SK-N-SH treated with all-trans-retinoic acid at 6 μM for 48 hours (cell line): ENCODE results near the gene KLHL17.

Experiments
- ATAC-seq: fragments of 200-7000 bp; cut with Tn5 transposase; 3 replicates; pipeline ENCODE4 v1.9.1; 2020; ENCODE audit warnings: mild to moderate bottlenecking, moderate library complexity
- ARNTL ChIP-seq: fragments of 450-650 bp; formaldehyde crosslinking; IDR thresholded peaks from 2 replicates; pipeline ENCODE4 v1.5.0; 2020; ENCODE audit warnings: low read depth, mild to moderate bottlenecking, moderate library complexity, borderline replicate concordance
- BACH2 ChIP-seq: fragments of 250-450 bp; sonication (Bioruptor Pico); IDR thresholded peaks from 2 replicates; pipeline ENCODE4 v1.9.0; 2021; ENCODE audit warnings: mild to moderate bottlenecking, borderline replicate concordance
- CREB5 ChIP-seq: fragments of 250-450 bp; sonication (Bioruptor Pico); IDR thresholded peaks from 2 replicates; pipeline ENCODE4 v1.5.1; 2020; ENCODE audit warnings: low read depth, mild to moderate bottlenecking, moderate library complexity
- CSDC2 ChIP-seq: fragments of 250-450 bp; sonication (Bioruptor Pico); IDR thresholded peaks from 2 replicates; pipeline ENCODE4 v1.5.0; 2020; ENCODE audit warnings: mild to moderate bottlenecking, moderate library complexity
- GLIS3 ChIP-seq: fragments of 250-450 bp; sonication (Bioruptor Pico); IDR thresholded peaks from 2 replicates; pipeline ENCODE4 v1.5.0; 2020; ENCODE audit warnings: mild to moderate bottlenecking, moderate library complexity
- ISL1 ChIP-seq: fragments of 250-450 bp; sonication (Bioruptor Pico); IDR thresholded peaks from 2 replicates; pipeline ENCODE4 v2.1.2; 2022; ENCODE audit warnings: mild to moderate bottlenecking, moderate library complexity
- OSR1 ChIP-seq: fragments of 250-450 bp; sonication (Bioruptor Pico); IDR thresholded peaks from 2 replicates; pipeline ENCODE4 v1.8.0; 2022; ENCODE audit warnings: moderate library complexity, mild to moderate bottlenecking, inconsistent platforms
- PATZ1 ChIP-seq: fragments of 250-450 bp; sonication (Bioruptor Pico); IDR thresholded peaks from 2 replicates; pipeline ENCODE4 v1.8.0; 2020; ENCODE audit warnings: mild to moderate bottlenecking, moderate library complexity, borderline replicate concordance
- PPARA ChIP-seq: fragments of 250-450 bp; sonication (Bioruptor Pico); IDR thresholded peaks from 2 replicates; pipeline ENCODE4 v1.5.0; 2020; ENCODE audit warnings: mild to moderate bottlenecking, borderline replicate concordance
- TCF4 ChIP-seq: fragments of 250-450 bp; sonication (Bioruptor Pico); IDR thresholded peaks from 2 replicates; pipeline ENCODE4 v1.8.0; 2021; ENCODE audit warnings: mild to moderate bottlenecking, moderate library complexity, borderline replicate concordance
- ZC3H10 ChIP-seq: fragments of 250-450 bp; sonication (Bioruptor Pico); IDR thresholded peaks from 2 replicates; pipeline ENCODE4 v1.5.1; 2021; ENCODE audit warnings: mild to moderate bottlenecking, moderate library complexity
- ZNF70 ChIP-seq: fragments of 450-650 bp; formaldehyde crosslinking; IDR thresholded peaks from 2 replicates; pipeline ENCODE4 v1.5.0; 2020; ENCODE audit warnings: mild to moderate bottlenecking, moderate library complexity
- TF ChIP-seq, protein P1 (sequence below): fragments of 250-450 bp; sonication (Bioruptor Pico); IDR thresholded peaks from 2 replicates; pipeline ENCODE4 v1.5.1; 2021; ENCODE audit warnings: mild to moderate bottlenecking, moderate library complexity
- TF ChIP-seq, protein P2 (sequence below): fragments of 250-450 bp; sonication (Bioruptor Pico); IDR thresholded peaks from 2 replicates; pipeline ENCODE4 v1.5.0; 2020; ENCODE audit warnings: mild to moderate bottlenecking, moderate library complexity

The KLHL17 gene

DNA sequence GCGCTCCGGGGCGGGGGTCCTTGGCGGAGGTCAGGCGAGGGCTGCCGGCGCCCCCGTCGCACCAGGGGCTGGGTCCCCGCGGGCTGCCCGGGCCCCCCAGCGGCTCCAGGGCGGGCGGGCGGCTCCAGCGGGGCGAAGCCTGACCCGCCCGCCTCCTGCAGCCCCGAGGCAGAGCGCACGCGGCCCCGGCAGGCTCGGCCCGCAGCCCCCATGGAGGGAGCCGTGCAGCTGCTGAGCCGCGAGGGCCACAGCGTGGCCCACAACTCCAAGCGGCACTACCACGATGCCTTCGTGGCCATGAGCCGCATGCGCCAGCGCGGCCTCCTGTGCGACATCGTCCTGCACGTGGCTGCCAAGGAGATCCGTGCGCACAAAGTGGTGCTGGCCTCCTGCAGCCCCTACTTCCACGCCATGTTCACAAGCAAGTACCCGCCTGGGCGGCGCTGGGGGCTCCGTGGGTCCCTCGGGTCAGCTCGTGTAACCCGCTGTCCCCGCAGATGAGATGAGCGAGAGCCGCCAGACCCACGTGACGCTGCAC is 817 bp downstream of the KLHL17 start:
- no peak for ATAC-seq
- TF ChIP-seq ARNTL (no peak), CREB5 (no peak), OSR1 (no peak), PATZ1 (CRISPR knock-in tag) (no peak), ZC3H10 (CRISPR knock-in tag) (no peak)
- TF ChIP-seq, protein P1, sequence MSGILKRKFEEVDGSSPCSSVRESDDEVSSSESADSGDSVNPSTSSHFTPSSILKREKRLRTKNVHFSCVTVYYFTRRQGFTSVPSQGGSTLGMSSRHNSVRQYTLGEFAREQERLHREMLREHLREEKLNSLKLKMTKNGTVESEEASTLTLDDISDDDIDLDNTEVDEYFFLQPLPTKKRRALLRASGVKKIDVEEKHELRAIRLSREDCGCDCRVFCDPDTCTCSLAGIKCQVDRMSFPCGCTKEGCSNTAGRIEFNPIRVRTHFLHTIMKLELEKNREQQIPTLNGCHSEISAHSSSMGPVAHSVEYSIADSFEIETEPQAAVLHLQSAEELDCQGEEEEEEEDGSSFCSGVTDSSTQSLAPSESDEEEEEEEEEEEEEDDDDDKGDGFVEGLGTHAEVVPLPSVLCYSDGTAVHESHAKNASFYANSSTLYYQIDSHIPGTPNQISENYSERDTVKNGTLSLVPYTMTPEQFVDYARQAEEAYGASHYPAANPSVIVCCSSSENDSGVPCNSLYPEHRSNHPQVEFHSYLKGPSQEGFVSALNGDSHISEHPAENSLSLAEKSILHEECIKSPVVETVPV (CRISPR knock-in tag): no peak
- TF ChIP-seq, protein P2, sequence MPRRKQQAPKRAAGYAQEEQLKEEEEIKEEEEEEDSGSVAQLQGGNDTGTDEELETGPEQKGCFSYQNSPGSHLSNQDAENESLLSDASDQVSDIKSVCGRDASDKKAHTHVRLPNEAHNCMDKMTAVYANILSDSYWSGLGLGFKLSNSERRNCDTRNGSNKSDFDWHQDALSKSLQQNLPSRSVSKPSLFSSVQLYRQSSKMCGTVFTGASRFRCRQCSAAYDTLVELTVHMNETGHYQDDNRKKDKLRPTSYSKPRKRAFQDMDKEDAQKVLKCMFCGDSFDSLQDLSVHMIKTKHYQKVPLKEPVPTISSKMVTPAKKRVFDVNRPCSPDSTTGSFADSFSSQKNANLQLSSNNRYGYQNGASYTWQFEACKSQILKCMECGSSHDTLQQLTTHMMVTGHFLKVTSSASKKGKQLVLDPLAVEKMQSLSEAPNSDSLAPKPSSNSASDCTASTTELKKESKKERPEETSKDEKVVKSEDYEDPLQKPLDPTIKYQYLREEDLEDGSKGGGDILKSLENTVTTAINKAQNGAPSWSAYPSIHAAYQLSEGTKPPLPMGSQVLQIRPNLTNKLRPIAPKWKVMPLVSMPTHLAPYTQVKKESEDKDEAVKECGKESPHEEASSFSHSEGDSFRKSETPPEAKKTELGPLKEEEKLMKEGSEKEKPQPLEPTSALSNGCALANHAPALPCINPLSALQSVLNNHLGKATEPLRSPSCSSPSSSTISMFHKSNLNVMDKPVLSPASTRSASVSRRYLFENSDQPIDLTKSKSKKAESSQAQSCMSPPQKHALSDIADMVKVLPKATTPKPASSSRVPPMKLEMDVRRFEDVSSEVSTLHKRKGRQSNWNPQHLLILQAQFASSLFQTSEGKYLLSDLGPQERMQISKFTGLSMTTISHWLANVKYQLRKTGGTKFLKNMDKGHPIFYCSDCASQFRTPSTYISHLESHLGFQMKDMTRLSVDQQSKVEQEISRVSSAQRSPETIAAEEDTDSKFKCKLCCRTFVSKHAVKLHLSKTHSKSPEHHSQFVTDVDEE (CRISPR knock-in tag): no peak

- TF ChIP-seq, protein P1 (CRISPR knock-in tag): no peak
- TF ChIP-seq GLIS3 (no peak), CREB5 (no peak), BACH2 (no peak), ZC3H10 (CRISPR knock-in tag) (no peak), PPARA (CRISPR knock-in tag) (no peak), ISL1 (CRISPR knock-in tag) (no peak), ZNF70 (CRISPR knock-in tag) (no peak), PATZ1 (CRISPR knock-in tag) (no peak), CSDC2 (CRISPR knock-in tag) (no peak), TCF4 (CRISPR knock-in tag) (no peak)
- TF ChIP-seq, protein P2 (CRISPR knock-in tag): no peak
- no peak for ATAC-seq
Measured at GRCh38 chr1:962381-963300, 2.3 kb downstream of the KLHL17 start.
